Esophagus (tissue), 2 donors: Measurements from ENCODE around the gene PROSER3. TPM values are rescaled to one million over a fixed set of nuclear protein-coding genes. Genes with fewer than 3 reads are reported as not detected.

Source experiments
- H3K27ac ChIP-seq, 2 donors: one replicate each; pipeline ENCODE4 v1.5.1; 2013; ENCODE audit warnings: low read depth in 2 of 2, mild to moderate bottlenecking in 2 of 2, inconsistent platforms in 1 of 2, low read length in 1 of 2, moderate library complexity in 1 of 2
- H3K27me3 ChIP-seq, 2 donors: one replicate each; pipeline ENCODE4 v1.6.1; 2013; ENCODE audit warnings: low read length in 2 of 2, control low read depth in 1 of 2, mild to moderate bottlenecking in 1 of 2; ENCODE audit not compliant: insufficient read depth in 2 of 2, control insufficient read depth in 1 of 2
- H3K36me3 ChIP-seq, 2 donors: one replicate each; pipeline ENCODE4 v1.6.1; 2013; ENCODE audit warnings: low read length in 1 of 2; ENCODE audit not compliant: control insufficient read depth in 2 of 2, insufficient read depth in 2 of 2
- H3K4me1 ChIP-seq, 2 donors: one replicate each; pipeline ENCODE4 v1.6.1; 2013; ENCODE audit warnings: low read length in 1 of 2; ENCODE audit not compliant: control insufficient read depth in 2 of 2, insufficient read depth in 2 of 2
- H3K4me3 ChIP-seq, 2 donors: one replicate each; pipeline ENCODE4 v1.5.1; 2013; ENCODE audit warnings: low read length in 2 of 2, mild to moderate bottlenecking in 2 of 2, low read depth in 1 of 2, moderate library complexity in 1 of 2
- H3K9me3 ChIP-seq, 2 donors: one replicate each; pipeline ENCODE4 v1.6.1; 2013; ENCODE audit warnings: mild to moderate bottlenecking in 2 of 2, low read depth in 1 of 2, low read length in 1 of 2, moderate library complexity in 1 of 2; ENCODE audit not compliant: control insufficient read depth in 2 of 2, insufficient read depth in 1 of 2
- WGBS, 2 donors: extraction: QIAGEN DNeasy Blood & Tissue Kit; methylation state at CpG; one replicate each; pipeline ENCODE4 v1.1.7; 2013; 5-methylcytosine and 5-hydroxymethylcytosine counted together
- polyA plus RNA-seq, 2 donors: library from polyadenylated mRNA; stranded (reverse); fragments of 200-250 nt; gene quantifications; one replicate each; pipeline ENCODE4 v1.2.3, GENCODE V29; 2013
- donor health status: healthy with polysubstance abuse.
- donor health status: Bipolar disorder and iron deficiency.

PROSER3 gene
- polyA plus RNA-seq = 10 to 100 TPM in 1 of 2 donors, 1 to 10 TPM in 1; 5.5 to 13.8 TPM

DNA sequence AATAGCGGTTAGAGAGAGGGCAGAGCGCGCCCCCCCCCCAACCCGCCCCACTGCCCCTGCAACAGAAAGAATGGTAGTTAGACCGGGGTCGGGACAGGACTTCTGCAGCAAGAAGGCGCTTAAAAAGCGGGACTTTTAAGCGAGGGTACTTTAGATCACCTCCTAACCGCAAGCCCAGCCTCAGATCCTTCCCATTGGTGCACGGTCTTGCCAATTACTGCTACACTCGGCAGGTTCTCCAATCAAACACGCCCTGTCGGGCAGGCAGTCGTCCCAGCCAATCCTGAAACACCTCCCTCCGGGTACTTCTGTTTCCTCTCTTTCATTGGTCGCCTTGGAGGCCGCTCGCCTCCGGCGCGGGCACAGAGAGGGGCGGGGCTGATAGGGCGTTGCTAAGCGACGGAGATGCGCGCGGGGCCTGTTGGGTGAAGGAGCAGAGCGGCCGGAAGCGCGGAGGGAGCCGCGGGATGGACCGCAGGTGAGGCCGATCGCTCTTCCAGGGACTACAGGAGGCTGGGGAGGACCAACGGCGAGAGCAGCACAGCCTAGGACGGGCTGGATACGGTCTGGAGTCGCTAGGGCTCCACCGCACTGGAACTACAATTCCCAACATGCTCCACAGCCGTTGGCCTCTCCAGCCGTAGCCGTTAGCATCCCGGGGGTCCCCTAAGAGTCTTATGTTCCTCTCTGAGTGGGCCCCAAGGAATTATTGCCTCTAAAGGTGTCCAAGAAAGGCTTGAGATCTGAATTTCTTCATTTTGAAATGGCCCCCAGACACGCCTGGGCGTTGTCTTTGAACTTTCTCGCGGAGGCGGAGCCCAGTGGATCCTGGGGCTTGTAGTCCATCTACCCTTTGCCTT is at the start of gene PROSER3:
Gene PROSER3 (plus strand): TSS at position 428 of the 860 bp plus-strand sequence. CDS start 40 bp downstream, at position 468.
- Histone ChIP-seq H3K27ac (peak within 1 kb of the TSS; percentile 92 to 99), H3K4me3 (peak within 1 kb of the TSS; percentile 82 to 92), H3K9me3 (no peaks in the 10 kb centered on the region), H3K27me3 (no peaks in the 10 kb centered on the region), H3K4me1 (peaks cover 0 to 22% of the 10 kb centered on the region in 2 donors), H3K36me3 (peaks cover 4 to 17% of the 10 kb centered on the region in 2 donors)
- 0 to 1% methylated on average over 52 to 53 of the region's 53 CpGs for WGBS, 2 donors

DNA sequence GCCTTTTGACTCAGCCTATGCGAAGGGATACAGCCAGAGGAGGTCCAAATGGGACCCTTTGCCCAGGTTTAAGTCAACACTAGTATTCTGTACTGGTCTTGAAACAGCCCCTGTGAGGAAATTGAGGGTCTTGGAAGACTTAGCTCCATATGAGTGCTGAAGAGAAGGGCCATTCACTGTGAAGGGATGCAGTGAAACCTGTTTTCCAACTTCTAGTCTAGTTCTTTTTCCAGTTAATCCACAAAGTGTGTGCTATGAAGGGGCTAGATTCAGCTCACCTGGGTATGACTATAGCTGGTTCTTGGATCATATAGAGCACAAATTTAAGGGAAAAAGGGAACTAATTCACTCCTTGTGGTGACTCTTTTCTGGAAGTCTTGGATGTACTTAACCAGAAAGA is 49.6 kb upstream of the PROSER3 start:
- no peaks in the 10 kb centered on the region for H3K36me3 ChIP-seq
- 89 to 95% methylated on average over 1 of the region's 1 CpG for WGBS, 2 donors
- H3K27ac ChIP-seq = no peak overlapping the region
- H3K27me3 ChIP-seq = no peaks in the 10 kb centered on the region
- no peaks in the 10 kb centered on the region for H3K9me3 ChIP-seq
- no peak overlapping the region for H3K4me3 ChIP-seq
- peaks cover 0 to 12% of the 10 kb centered on the region in 2 donors for H3K4me1 ChIP-seq

DNA sequence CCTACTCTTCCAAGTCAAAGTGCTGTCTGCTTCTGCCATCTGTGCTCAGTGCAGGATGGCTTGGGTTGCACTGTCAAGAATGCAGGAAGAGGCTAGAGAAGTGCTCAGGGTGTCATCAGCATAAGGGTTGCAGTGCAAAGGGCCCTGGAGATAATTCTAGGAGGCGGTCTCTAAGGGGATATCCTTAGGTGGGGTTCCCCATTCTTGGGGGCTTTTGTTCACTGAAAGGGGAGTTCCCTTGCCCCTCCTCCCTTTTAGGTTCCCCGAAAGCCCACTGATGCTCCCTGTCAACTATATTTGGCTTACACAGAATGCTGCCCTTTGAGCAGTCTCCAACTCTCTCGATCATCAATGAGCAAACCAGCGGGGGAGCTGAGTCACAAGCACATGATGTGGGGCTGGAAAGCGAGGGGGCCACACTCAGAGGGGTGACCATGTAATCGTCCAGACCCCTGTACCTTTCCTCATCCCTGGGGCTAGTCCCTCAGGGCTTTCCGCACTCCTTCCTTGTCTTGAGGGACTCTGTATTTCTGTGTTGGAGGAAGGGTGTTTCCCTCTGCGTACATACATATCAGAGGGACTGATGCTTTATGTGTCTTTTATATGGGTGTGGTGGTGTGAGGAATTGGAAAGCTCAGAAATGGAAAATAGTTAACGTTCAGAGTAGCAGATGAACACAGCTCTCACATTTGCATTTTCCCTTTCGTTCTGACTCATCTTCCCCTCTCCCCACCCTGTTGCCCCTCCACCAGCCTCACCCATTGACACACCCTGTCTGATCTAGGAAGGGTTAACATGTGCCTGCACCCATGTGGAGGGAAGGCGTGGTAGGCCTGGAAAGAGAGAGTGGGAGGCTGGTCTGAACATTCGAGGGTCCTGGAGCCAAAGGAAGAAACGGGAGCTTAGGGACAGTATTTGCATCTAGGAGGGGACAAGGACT is 46.9 kb upstream of the PROSER3 start:
- whole genome bisulfite sequencing, 2 donors = 48 to 54% methylated on average over 13 of the region's 13 CpGs
- no peaks in the 10 kb centered on the region for H3K27me3 ChIP-seq
- H3K36me3 ChIP-seq = no peaks in the 10 kb centered on the region
- peak overlapping the region in 1 of 2 donors; percentile 42 for H3K27ac ChIP-seq
- peaks cover 4 to 21% of the 10 kb centered on the region in 2 donors for H3K4me1 ChIP-seq
- H3K9me3 ChIP-seq = no peaks in the 10 kb centered on the region
- H3K4me3 ChIP-seq = no peak overlapping the region

DNA sequence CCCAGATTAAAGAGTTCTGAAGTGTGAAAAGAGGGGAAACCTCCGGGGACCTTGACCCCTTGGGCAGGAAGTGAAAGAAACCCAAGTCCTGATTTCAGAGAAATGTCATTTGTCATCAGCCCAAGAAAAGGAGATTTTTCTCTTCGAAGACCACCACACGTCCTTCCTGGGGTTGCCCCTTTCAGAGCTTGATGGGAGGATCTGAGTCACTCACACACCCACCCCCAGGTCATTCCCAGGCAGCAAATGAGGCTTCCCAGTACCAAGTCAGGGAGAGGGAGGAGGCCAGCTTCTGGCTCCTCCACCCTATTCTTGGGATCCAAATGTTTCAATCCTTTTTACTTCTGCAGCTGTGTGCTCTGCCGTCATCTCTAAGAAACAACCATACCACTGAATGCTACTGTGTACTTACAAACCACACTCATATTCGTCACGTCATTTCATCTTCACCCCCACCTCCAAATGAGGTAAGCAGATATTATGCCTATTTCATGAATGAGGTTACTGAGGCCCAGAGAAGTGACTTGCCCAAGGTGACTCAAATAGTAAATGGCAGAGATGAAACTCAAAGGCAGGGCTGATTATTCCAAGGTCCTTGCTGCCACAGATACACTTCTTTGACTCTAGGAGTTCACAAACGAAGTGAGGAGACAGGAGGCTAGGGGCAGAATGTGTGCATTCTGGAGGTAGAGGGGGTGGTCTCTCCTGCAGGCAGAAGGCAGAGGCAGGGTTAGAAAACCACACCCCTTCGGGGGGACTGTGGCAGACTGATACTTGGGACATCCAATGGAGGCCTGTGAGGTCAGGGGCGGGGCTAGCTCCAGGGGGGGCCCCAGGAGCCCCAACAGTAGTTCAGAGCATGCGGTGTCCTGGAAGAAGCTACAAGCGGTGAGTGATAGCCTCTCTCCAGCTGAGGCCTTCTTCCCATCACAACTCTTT is 45.1 kb upstream of the PROSER3 start:
- H3K4me1 ChIP-seq = peaks cover 4 to 20% of the 10 kb centered on the region in 2 donors
- no peak overlapping the region for H3K27ac ChIP-seq
- H3K27me3 ChIP-seq = no peaks in the 10 kb centered on the region
- no peak overlapping the region for H3K4me3 ChIP-seq
- H3K36me3 ChIP-seq = no peaks in the 10 kb centered on the region
- H3K9me3 ChIP-seq = no peaks in the 10 kb centered on the region
- WGBS, 2 donors = 68 to 71% methylated on average over 11 of the region's 11 CpGs

DNA sequence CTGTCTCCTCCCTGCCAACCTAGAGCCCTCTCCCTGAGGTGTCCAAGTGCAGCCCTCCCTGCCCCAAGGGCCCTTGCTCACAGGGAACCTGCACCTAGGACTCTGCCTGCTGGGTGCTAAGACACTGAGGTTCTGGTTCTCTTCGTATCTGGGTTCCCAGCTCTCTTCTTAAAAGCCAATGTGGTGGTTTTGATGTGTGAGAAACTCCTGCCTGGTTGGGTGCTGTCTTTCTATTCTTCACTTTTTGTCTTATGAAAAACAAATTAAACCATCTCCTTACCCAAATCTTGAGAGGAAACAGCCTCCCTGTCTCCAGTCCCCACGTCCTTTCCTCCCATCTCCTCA is 44.5 kb upstream of the PROSER3 start:
- 73 to 78% methylated on average over 2 of the region's 2 CpGs for WGBS, 2 donors
- no peak overlapping the region for H3K27ac ChIP-seq

DNA sequence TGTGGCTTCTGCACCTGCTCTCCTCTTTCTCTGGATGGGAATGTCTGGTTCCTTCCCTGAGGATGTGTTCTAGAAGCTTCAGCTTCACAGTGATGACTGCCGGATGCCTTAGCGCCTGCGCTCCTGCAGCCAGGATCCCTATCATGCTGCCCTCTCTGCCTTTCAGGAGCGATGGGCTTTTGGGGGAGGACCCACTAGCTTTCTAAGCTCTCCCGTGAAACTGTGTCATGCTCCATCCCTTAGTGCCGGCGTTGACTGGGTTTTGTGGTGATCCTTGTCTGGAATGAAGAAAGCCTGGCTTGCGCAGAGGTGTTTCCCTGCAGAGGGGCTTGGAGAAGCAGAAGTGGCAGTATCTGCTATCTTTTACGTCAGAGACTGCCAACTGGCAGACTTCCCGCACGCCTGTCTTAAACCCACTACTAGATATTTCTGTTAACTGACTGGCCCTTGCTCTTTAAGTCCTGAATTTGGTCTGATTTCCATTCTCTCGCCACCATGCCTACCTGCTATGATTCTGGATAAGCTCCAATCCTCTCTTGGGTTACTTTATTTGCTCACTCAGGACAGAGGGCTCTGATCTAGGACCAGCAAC is 44.0 kb upstream of the PROSER3 start:
- peaks cover 4 to 19% of the 10 kb centered on the region in 2 donors for H3K4me1 ChIP-seq
- no peak overlapping the region for H3K4me3 ChIP-seq

More for the DNA sequence above, 44.5 kb upstream of the PROSER3 start:
- H3K4me1 ChIP-seq = peaks cover 4 to 16% of the 10 kb centered on the region in 2 donors
- no peaks in the 10 kb centered on the region for H3K9me3 ChIP-seq
- H3K36me3 ChIP-seq = no peaks in the 10 kb centered on the region
- no peaks in the 10 kb centered on the region for H3K27me3 ChIP-seq
- H3K4me3 ChIP-seq = no peak overlapping the region

DNA sequence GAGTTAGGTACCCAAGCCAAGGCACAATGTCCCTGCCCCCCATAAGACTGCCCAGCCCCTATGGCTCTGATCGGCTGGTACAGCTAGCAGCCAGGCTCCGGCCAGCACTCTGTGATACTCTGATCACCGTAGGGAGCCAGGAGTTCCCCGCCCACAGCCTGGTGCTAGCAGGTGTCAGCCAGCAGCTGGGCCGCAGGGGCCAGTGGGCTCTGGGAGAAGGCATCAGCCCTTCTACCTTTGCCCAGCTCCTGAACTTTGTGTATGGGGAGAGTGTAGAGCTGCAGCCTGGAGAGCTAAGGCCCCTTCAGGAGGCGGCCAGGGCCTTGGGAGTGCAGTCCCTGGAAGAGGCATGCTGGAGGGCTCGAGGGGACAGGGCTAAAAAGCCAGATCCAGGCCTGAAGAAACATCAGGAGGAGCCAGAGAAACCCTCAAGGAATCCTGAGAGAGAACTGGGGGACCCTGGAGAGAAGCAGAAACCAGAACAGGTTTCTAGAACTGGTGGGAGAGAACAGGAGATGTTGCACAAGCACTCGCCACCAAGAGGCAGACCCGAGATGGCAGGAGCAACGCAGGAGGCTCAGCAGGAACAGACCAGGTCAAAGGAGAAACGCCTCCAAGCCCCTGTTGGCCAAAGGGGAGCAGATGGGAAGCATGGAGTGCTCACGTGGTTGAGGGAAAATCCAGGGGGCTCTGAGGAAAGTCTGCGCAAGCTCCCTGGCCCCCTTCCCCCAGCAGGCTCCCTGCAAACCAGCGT is 43.2 kb upstream of the PROSER3 start:
- H3K27ac ChIP-seq = no peak overlapping the region
- H3K4me1 ChIP-seq = peaks cover 4 to 25% of the 10 kb centered on the region in 2 donors
- WGBS, 2 donors = 69 to 80% methylated on average over 14 of the region's 14 CpGs

More for the DNA sequence above, 44.0 kb upstream of the PROSER3 start:
- Histone ChIP-seq H3K27ac (no peak overlapping the region), H3K36me3 (no peaks in the 10 kb centered on the region), H3K27me3 (no peaks in the 10 kb centered on the region), H3K9me3 (no peaks in the 10 kb centered on the region)
- WGBS, 2 donors = 76 to 81% methylated on average over 12 of the region's 12 CpGs

DNA sequence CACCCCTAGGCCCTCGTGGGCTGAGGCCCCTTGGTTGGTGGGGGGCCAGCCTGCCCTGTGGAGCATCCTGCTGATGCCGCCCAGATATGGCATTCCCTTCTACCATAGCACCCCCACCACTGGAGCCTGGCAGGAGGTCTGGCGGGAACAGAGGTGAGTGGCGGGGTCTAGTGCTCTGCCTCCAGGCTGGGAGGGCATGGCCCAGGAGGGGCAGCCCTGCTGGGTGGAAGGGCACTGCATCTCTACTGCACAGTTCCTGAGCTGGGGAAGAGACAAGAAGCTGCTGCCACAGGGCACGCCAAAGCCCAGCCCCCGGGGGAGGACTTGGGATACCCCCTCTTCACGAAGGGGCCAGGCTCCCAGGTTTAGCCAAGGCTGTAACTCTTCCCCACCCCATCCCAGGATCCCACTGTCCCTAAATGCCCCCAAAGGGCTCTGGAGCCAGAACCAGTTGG is 42.6 kb upstream of the PROSER3 start:
- Histone ChIP-seq H3K4me3 (no peak overlapping the region), H3K4me1 (peaks cover 4 to 25% of the 10 kb centered on the region in 2 donors), H3K9me3 (no peaks in the 10 kb centered on the region), H3K27me3 (no peaks in the 10 kb centered on the region), H3K27ac (no peak overlapping the region), H3K36me3 (peaks cover 0 to 5% of the 10 kb centered on the region in 2 donors)
- WGBS, 2 donors = 78 to 79% methylated on average over 7 of the region's 7 CpGs

More for the DNA sequence above, 43.2 kb upstream of the PROSER3 start:
- peaks cover 0 to under 1% of the 10 kb centered on the region in 2 donors for H3K36me3 ChIP-seq
- H3K4me3 ChIP-seq = no peak overlapping the region
- no peaks in the 10 kb centered on the region for H3K27me3 ChIP-seq
- no peaks in the 10 kb centered on the region for H3K9me3 ChIP-seq
